NT2/D1 (cell line): Measurements from ENCODE around the gene ARL8B.
"Not testable (repeated sequence)": the region's sequence is repeated elsewhere in the genome, so short reads cannot be mapped to it uniquely, and the experiment has no call there.

Experiments used
- DNase-seq: peaks from one replicate; pipeline ENCODE4 v3.0.0-alpha.2; 2011; ENCODE audit warnings: low read depth, low spot score
- H3K27me3 ChIP-seq: 2 replicates; pipeline ENCODE4 v1.6.0; 2011; ENCODE audit warnings: mild to moderate bottlenecking; ENCODE audit not compliant: insufficient read length, insufficient read depth
- H3K36me3 ChIP-seq: 2 replicates; pipeline ENCODE4 v1.6.1; 2011; ENCODE audit warnings: mild to moderate bottlenecking, low read length, mixed read lengths; ENCODE audit not compliant: insufficient read depth, insufficient read length
- H3K4me1 ChIP-seq: 2 replicates; pipeline ENCODE4 v1.5.1; 2011; ENCODE audit not compliant: insufficient read depth, insufficient read length
- H3K4me3 ChIP-seq: 2 replicates; pipeline ENCODE4 v1.5.1; 2011; ENCODE audit warnings: low read depth; ENCODE audit not compliant: insufficient read length
- H3K9ac ChIP-seq: 2 replicates; pipeline ENCODE4 v1.6.0; 2011; ENCODE audit warnings: low read depth; ENCODE audit not compliant: insufficient read length
- H3K9me3 ChIP-seq: 2 replicates; pipeline ENCODE4 v1.5.1; 2011; ENCODE audit warnings: mild to moderate bottlenecking, low read length; ENCODE audit not compliant: insufficient read depth
- SUZ12 ChIP-seq: IDR thresholded peaks from 2 replicates; pipeline ENCODE4 v1.6.1; 2011; ENCODE audit not compliant: insufficient read length, insufficient read depth; ENCODE audit errors: extremely low read depth
- YY1 ChIP-seq: IDR thresholded peaks from 2 replicates; pipeline ENCODE4 v1.6.1; 2011; ENCODE audit not compliant: insufficient read length, insufficient read depth
- ZNF274 ChIP-seq: IDR thresholded peaks from 2 replicates; pipeline ENCODE4 v1.6.1; 2011; ENCODE audit warnings: mild to moderate bottlenecking, low read depth, low read length

ARL8B gene

GRCh38 chr3:5112043-5112442 lies 10.0 kb upstream of the ARL8B start:
- Histone ChIP-seq H3K4me3 (no peak overlapping the region), H3K4me1 (no peaks in the 10 kb centered on the region), H3K27me3 (no peaks in the 10 kb centered on the region), H3K9ac (no peak overlapping the region), H3K36me3 (no peaks in the 10 kb centered on the region), H3K9me3 (peaks cover 9% of the 10 kb centered on the region; the same call in 1 of the 2 replicates)
- no peak for DNase-seq
- TF ChIP-seq YY1 (no peak), ZNF274 (no peak), SUZ12 (no peak)

GRCh38 chr3:5113726-5114125 lies 8.4 kb upstream of the ARL8B start:
- not testable (repeated sequence) for DNase-seq

GRCh38 chr3:5115506-5116162 lies 6.5 kb upstream of the ARL8B start:
- DNase-seq, result no peak

More at GRCh38 chr3:5113726-5114125, 8.4 kb upstream of the ARL8B start:
- H3K9ac ChIP-seq, H3K27me3 ChIP-seq, H3K36me3 ChIP-seq, H3K4me3 ChIP-seq, H3K9me3 ChIP-seq, H3K4me1 ChIP-seq: not testable (repeated sequence)

GRCh38 chr3:5116538-5116937 lies 5.6 kb upstream of the ARL8B start:
- Histone ChIP-seq H3K36me3 (no peaks in the 10 kb centered on the region), H3K27me3 (no peaks in the 10 kb centered on the region), H3K4me1 (peaks cover 2% of the 10 kb centered on the region), H3K9me3 (peaks cover 9% of the 10 kb centered on the region; the same call in 1 of the 2 replicates), H3K4me3 (no peak overlapping the region), H3K9ac (no peak overlapping the region)
- no peak for DNase-seq
- TF ChIP-seq SUZ12 (no peak), ZNF274 (no peak)

More at GRCh38 chr3:5115506-5116162, 6.5 kb upstream of the ARL8B start:
- H3K4me1 ChIP-seq, result peaks cover 2% of the 10 kb centered on the region
- peaks cover 9% of the 10 kb centered on the region; the same call in 1 of the 2 replicates for H3K9me3 ChIP-seq
- H3K36me3 ChIP-seq, result no peaks in the 10 kb centered on the region
- TF ChIP-seq YY1 (no peak), SUZ12 (no peak), ZNF274 (no peak)
- H3K27me3 ChIP-seq, result no peaks in the 10 kb centered on the region
- no peak overlapping the region for H3K4me3 ChIP-seq
- H3K9ac ChIP-seq, result no peak overlapping the region

GRCh38 chr3:5120446-5120845 lies 1.6 kb upstream of the ARL8B start:
- Histone ChIP-seq H3K9me3 (no peaks in the 10 kb centered on the region), H3K4me3 (no peak overlapping the region)

GRCh38 chr3:5122741-5123706 lies 932 bp downstream of the ARL8B start:
- Histone ChIP-seq H3K9me3 (no peaks in the 10 kb centered on the region), H3K27me3 (no peaks in the 10 kb centered on the region), H3K4me1 (peaks cover 2% of the 10 kb centered on the region), H3K4me3 (peak overlapping the region; percentile 99), H3K36me3 (peaks cover 11% of the 10 kb centered on the region), H3K9ac (peak overlapping the region; percentile 99)
- TF ChIP-seq SUZ12 (no peak), ZNF274 (no peak), YY1 (no peak)
- DNase-seq, result peak; percentile 28

More at GRCh38 chr3:5120446-5120845, 1.6 kb upstream of the ARL8B start:
- no peak for DNase-seq
- no peak overlapping the region for H3K9ac ChIP-seq
- H3K27me3 ChIP-seq, result no peaks in the 10 kb centered on the region
- H3K36me3 ChIP-seq, result peaks cover 11% of the 10 kb centered on the region
- TF ChIP-seq SUZ12 (no peak), YY1 (no peak), ZNF274 (no peak)
- peaks cover 2% of the 10 kb centered on the region for H3K4me1 ChIP-seq

- no peaks in the 10 kb centered on the region for H3K27me3 ChIP-seq
- peaks cover 2% of the 10 kb centered on the region for H3K4me1 ChIP-seq
- H3K9ac ChIP-seq, result no peak overlapping the region
- no peaks in the 10 kb centered on the region for H3K9me3 ChIP-seq
- no peak for DNase-seq
- H3K36me3 ChIP-seq, result peaks cover 17% of the 10 kb centered on the region
- H3K4me3 ChIP-seq, result no peak overlapping the region
- TF ChIP-seq ZNF274 (no peak), YY1 (no peak), SUZ12 (no peak)
Observed at GRCh38 chr3:5123937-5124336, 1.8 kb downstream of the ARL8B start.
